Measurements from ENCODE around the gene RHOG.

RHOG gene

GRCh38 chr11:3835751-3836150, 5.0 kb downstream of the RHOG start:
- no peaks in the 10 kb centered on the region for H3K27me3 ChIP-seq (replicated peaks; ENCODE audit: control insufficient read depth, insufficient read depth, low read length, poor library complexity, severe bottlenecking)
- peaks cover 18% of the 10 kb centered on the region for H3K36me3 ChIP-seq (ENCODE audit: control insufficient read depth, insufficient read depth, low read length)
- DNase-seq: no peak
- H3K4me3 ChIP-seq (ENCODE audit: insufficient read depth, low read depth, low read length, poor library complexity, severe bottlenecking): no peak overlapping the region
- H3K27ac ChIP-seq (ENCODE audit: insufficient read depth, low read length, poor library complexity, severe bottlenecking): peak overlapping the region; percentile 48
- H3K4me1 ChIP-seq (ENCODE audit: control insufficient read depth, insufficient read depth, low read length, poor library complexity, severe bottlenecking): peaks cover 81% of the 10 kb centered on the region
- H3K9me3 ChIP-seq (ENCODE audit: control insufficient read depth, low read length): no peaks in the 10 kb centered on the region

- Histone ChIP-seq H3K27me3 (replicated peaks; ENCODE audit: control insufficient read depth, insufficient read depth, low read length, poor library complexity, severe bottlenecking) (no peaks in the 10 kb centered on the region), H3K4me3 (ENCODE audit: insufficient read depth, low read depth, low read length, poor library complexity, severe bottlenecking) (no peak overlapping the region), H3K27ac (ENCODE audit: insufficient read depth, low read length, poor library complexity, severe bottlenecking) (peak overlapping the region; percentile 48), H3K4me1 (ENCODE audit: control insufficient read depth, insufficient read depth, low read length, poor library complexity, severe bottlenecking) (peaks cover 83% of the 10 kb centered on the region), H3K9me3 (ENCODE audit: control insufficient read depth, low read length) (no peaks in the 10 kb centered on the region), H3K36me3 (ENCODE audit: control insufficient read depth, insufficient read depth, low read length) (peaks cover 26% of the 10 kb centered on the region)
- no peak for DNase-seq
Observed at GRCh38 chr11:3834664-3835461, 5.9 kb downstream of the RHOG start.

- DNase-seq: no peak
- Histone ChIP-seq H3K27me3 (replicated peaks; ENCODE audit: control insufficient read depth, insufficient read depth, low read length, poor library complexity, severe bottlenecking) (no peaks in the 10 kb centered on the region), H3K36me3 (ENCODE audit: control insufficient read depth, insufficient read depth, low read length) (peaks cover 30% of the 10 kb centered on the region), H3K9me3 (ENCODE audit: control insufficient read depth, low read length) (no peaks in the 10 kb centered on the region), H3K27ac (ENCODE audit: insufficient read depth, low read length, poor library complexity, severe bottlenecking) (peak overlapping the region; percentile 48), H3K4me3 (ENCODE audit: insufficient read depth, low read depth, low read length, poor library complexity, severe bottlenecking) (no peak overlapping the region), H3K4me1 (ENCODE audit: control insufficient read depth, insufficient read depth, low read length, poor library complexity, severe bottlenecking) (peaks cover 79% of the 10 kb centered on the region)
Observed at GRCh38 chr11:3834349-3834663, 6.5 kb downstream of the RHOG start.

- Histone ChIP-seq H3K9me3 (ENCODE audit: control insufficient read depth, low read length) (no peaks in the 10 kb centered on the region), H3K4me3 (ENCODE audit: insufficient read depth, low read depth, low read length, poor library complexity, severe bottlenecking) (no peak overlapping the region), H3K27me3 (replicated peaks; ENCODE audit: control insufficient read depth, insufficient read depth, low read length, poor library complexity, severe bottlenecking) (no peaks in the 10 kb centered on the region), H3K4me1 (ENCODE audit: control insufficient read depth, insufficient read depth, low read length, poor library complexity, severe bottlenecking) (peaks cover 72% of the 10 kb centered on the region), H3K36me3 (ENCODE audit: control insufficient read depth, insufficient read depth, low read length) (peaks cover 31% of the 10 kb centered on the region), H3K27ac (ENCODE audit: insufficient read depth, low read length, poor library complexity, severe bottlenecking) (peak overlapping the region; percentile 48)
- no peak for DNase-seq
Observed at GRCh38 chr11:3833449-3833848, 7.3 kb downstream of the RHOG start.

GRCh38 chr11:3832816-3833215, 7.9 kb downstream of the RHOG start:
- H3K27ac ChIP-seq (ENCODE audit: insufficient read depth, low read length, poor library complexity, severe bottlenecking): peak overlapping the region; percentile 48
- DNase-seq: no peak
- H3K27me3 ChIP-seq (replicated peaks; ENCODE audit: control insufficient read depth, insufficient read depth, low read length, poor library complexity, severe bottlenecking): no peaks in the 10 kb centered on the region
- H3K36me3 ChIP-seq (ENCODE audit: control insufficient read depth, insufficient read depth, low read length): peaks cover 34% of the 10 kb centered on the region
- H3K9me3 ChIP-seq (ENCODE audit: control insufficient read depth, low read length): no peaks in the 10 kb centered on the region
- H3K4me3 ChIP-seq (ENCODE audit: insufficient read depth, low read depth, low read length, poor library complexity, severe bottlenecking): no peak overlapping the region
- peaks cover 66% of the 10 kb centered on the region for H3K4me1 ChIP-seq (ENCODE audit: control insufficient read depth, insufficient read depth, low read length, poor library complexity, severe bottlenecking)

- Histone ChIP-seq H3K9me3 (ENCODE audit: control insufficient read depth, low read length) (no peaks in the 10 kb centered on the region), H3K4me1 (ENCODE audit: control insufficient read depth, insufficient read depth, low read length, poor library complexity, severe bottlenecking) (peaks cover 55% of the 10 kb centered on the region), H3K27me3 (replicated peaks; ENCODE audit: control insufficient read depth, insufficient read depth, low read length, poor library complexity, severe bottlenecking) (no peaks in the 10 kb centered on the region), H3K27ac (ENCODE audit: insufficient read depth, low read length, poor library complexity, severe bottlenecking) (peak overlapping the region; percentile 48), H3K4me3 (ENCODE audit: insufficient read depth, low read depth, low read length, poor library complexity, severe bottlenecking) (no peak overlapping the region), H3K36me3 (ENCODE audit: control insufficient read depth, insufficient read depth, low read length) (peaks cover 46% of the 10 kb centered on the region)
- no peak for DNase-seq
Observed at GRCh38 chr11:3831378-3832239, 9.2 kb downstream of the RHOG start.

- Histone ChIP-seq H3K27me3 (replicated peaks; ENCODE audit: control insufficient read depth, insufficient read depth, low read length, poor library complexity, severe bottlenecking) (no peaks in the 10 kb centered on the region), H3K36me3 (ENCODE audit: control insufficient read depth, insufficient read depth, low read length) (peaks cover 55% of the 10 kb centered on the region), H3K4me1 (ENCODE audit: control insufficient read depth, insufficient read depth, low read length, poor library complexity, severe bottlenecking) (peaks cover 52% of the 10 kb centered on the region), H3K9me3 (ENCODE audit: control insufficient read depth, low read length) (no peaks in the 10 kb centered on the region), H3K4me3 (ENCODE audit: insufficient read depth, low read depth, low read length, poor library complexity, severe bottlenecking) (no peak overlapping the region), H3K27ac (ENCODE audit: insufficient read depth, low read length, poor library complexity, severe bottlenecking) (peak overlapping the region; percentile 36)
- no peak for DNase-seq
Observed at GRCh38 chr11:3830730-3831129, 10.0 kb downstream of the RHOG start.

- H3K27ac ChIP-seq (ENCODE audit: insufficient read depth, low read length, poor library complexity, severe bottlenecking): peak overlapping the region; percentile 30
- H3K27me3 ChIP-seq (replicated peaks; ENCODE audit: control insufficient read depth, insufficient read depth, low read length, poor library complexity, severe bottlenecking): no peaks in the 10 kb centered on the region
- peaks cover 53% of the 10 kb centered on the region for H3K36me3 ChIP-seq (ENCODE audit: control insufficient read depth, insufficient read depth, low read length)
- H3K4me3 ChIP-seq (ENCODE audit: insufficient read depth, low read depth, low read length, poor library complexity, severe bottlenecking): no peak overlapping the region
- peaks cover 45% of the 10 kb centered on the region for H3K4me1 ChIP-seq (ENCODE audit: control insufficient read depth, insufficient read depth, low read length, poor library complexity, severe bottlenecking)
- DNase-seq: no peak
- no peaks in the 10 kb centered on the region for H3K9me3 ChIP-seq (ENCODE audit: control insufficient read depth, low read length)
Observed at GRCh38 chr11:3830088-3830487, 10.7 kb downstream of the RHOG start.

GRCh38 chr11:3827434-3828186, 13.1 kb downstream of the RHOG start:
- peaks cover 21% of the 10 kb centered on the region for H3K4me1 ChIP-seq (ENCODE audit: control insufficient read depth, insufficient read depth, low read length, poor library complexity, severe bottlenecking)
- H3K36me3 ChIP-seq (ENCODE audit: control insufficient read depth, insufficient read depth, low read length): peaks cover 49% of the 10 kb centered on the region
- no peaks in the 10 kb centered on the region for H3K27me3 ChIP-seq (replicated peaks; ENCODE audit: control insufficient read depth, insufficient read depth, low read length, poor library complexity, severe bottlenecking)

More at GRCh38 chr11:3827434-3828186, 13.1 kb downstream of the RHOG start:
- Histone ChIP-seq H3K27ac (ENCODE audit: insufficient read depth, low read length, poor library complexity, severe bottlenecking) (no peak overlapping the region), H3K9me3 (ENCODE audit: control insufficient read depth, low read length) (no peaks in the 10 kb centered on the region), H3K4me3 (ENCODE audit: insufficient read depth, low read depth, low read length, poor library complexity, severe bottlenecking) (no peak overlapping the region)
- DNase-seq: no peak

All from effector memory CD4-positive, alpha-beta T cell (primary cell).